ENCODE measurements around the gene ATE1.

DNA sequence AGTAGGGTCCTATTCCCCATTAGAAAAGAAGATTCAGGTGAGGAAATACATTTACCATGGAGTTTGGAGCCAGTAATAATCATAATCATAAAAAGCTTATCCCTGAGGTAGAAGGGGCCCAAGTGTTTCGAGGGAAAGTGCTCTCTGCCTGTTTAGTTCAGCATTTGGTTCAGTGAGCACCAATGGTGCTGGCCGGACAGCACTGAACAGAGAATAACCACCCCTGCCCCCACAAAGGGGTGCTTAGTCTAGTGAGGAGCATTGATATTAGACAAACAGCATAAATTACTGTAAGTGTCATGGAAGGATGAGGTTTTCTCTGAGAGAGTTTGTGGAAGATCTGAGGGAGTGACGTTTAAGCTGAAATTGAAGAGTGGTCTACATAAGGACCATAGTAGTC, 21.6 kb upstream of the ATE1 start:
- TF ChIP-seq, protein P1, sequence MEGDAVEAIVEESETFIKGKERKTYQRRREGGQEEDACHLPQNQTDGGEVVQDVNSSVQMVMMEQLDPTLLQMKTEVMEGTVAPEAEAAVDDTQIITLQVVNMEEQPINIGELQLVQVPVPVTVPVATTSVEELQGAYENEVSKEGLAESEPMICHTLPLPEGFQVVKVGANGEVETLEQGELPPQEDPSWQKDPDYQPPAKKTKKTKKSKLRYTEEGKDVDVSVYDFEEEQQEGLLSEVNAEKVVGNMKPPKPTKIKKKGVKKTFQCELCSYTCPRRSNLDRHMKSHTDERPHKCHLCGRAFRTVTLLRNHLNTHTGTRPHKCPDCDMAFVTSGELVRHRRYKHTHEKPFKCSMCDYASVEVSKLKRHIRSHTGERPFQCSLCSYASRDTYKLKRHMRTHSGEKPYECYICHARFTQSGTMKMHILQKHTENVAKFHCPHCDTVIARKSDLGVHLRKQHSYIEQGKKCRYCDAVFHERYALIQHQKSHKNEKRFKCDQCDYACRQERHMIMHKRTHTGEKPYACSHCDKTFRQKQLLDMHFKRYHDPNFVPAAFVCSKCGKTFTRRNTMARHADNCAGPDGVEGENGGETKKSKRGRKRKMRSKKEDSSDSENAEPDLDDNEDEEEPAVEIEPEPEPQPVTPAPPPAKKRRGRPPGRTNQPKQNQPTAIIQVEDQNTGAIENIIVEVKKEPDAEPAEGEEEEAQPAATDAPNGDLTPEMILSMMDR (IDR thresholded peaks at IDR 0.05; ENCODE audit: insufficient read depth, low read depth, low read length) = no peak
- TF ChIP-seq EZH2 (IDR thresholded peaks at IDR 0.05; ENCODE audit: insufficient read depth, low read length) = no peak
